Prostate gland (tissue), 2 donors: ENCODE measurements around the gene CHURC1. TPM values are rescaled to one million over a fixed set of nuclear protein-coding genes. Genes with fewer than 3 reads are reported as not detected.

Source experiments
- DNase-seq: peaks from one replicate; pipeline ENCODE4 v3.0.0-alpha.2; 2019; ENCODE audit warnings: low spot score
- H3K27ac ChIP-seq, 2 donors: fragments of 200-600 bp; sonication (generic); 2 replicates each; pipeline ENCODE4 v1.5.1; 2017 to 2019
- H3K27me3 ChIP-seq: fragments of 200-600 bp; sonication (generic); replicated peaks from 2 replicates; pipeline ENCODE4 v1.5.1; 2019; ENCODE audit not compliant: insufficient read depth
- H3K36me3 ChIP-seq, 2 donors: fragments of 200-600 bp; sonication (generic); 1 replicate in 1 of 2; 2 replicates in 1 of 2; pipeline versions ENCODE4 v1.5.1 to v1.8.1; 2017 to 2019
- H3K4me1 ChIP-seq: fragments of 200-600 bp; sonication (generic); replicated peaks from 2 replicates; pipeline ENCODE4 v1.5.1; 2019
- H3K4me3 ChIP-seq, 2 donors: fragments of 200-600 bp; sonication (generic); 2 replicates each; pipeline ENCODE4 v1.5.1; 2017 to 2019
- H3K9me3 ChIP-seq: fragments of 200-600 bp; sonication (generic); 2 replicates; pipeline ENCODE4 v1.5.1; 2017
- CTCF ChIP-seq, 4 experiments: fragments of 200-600 bp in 2 of 4; fragments of 450-650 bp in 2 of 4; sonication (generic) in 2 of 4; IDR thresholded peaks; 1 replicate in 3 of 4; 2 replicates in 1 of 4; pipeline ENCODE4 v1.5.1; 2016 to 2019; ENCODE audit warnings: antibody characterized with exemption in 4 of 4, mild to moderate bottlenecking in 2 of 4, moderate library complexity in 2 of 4
- POLR2A ChIP-seq: fragments of 450-650 bp; IDR thresholded peaks from one replicate; pipeline ENCODE4 v1.6.1; 2016; ENCODE audit warnings: antibody characterized with exemption, mild to moderate bottlenecking
- POLR2AphosphoS5 ChIP-seq: sonication (generic); formaldehyde crosslinking; IDR thresholded peaks from one replicate; pipeline ENCODE4 v1.6.1; 2017; ENCODE audit warnings: antibody characterized with exemption
- WGBS: methylation state at CpG from one replicate; pipeline ENCODE4 v1.1.5; 2018; 5-methylcytosine and 5-hydroxymethylcytosine counted together
- intact Hi-C: fragments of 100-400 bp; cut with DNase I; formaldehyde crosslinking; loops from one replicate; pipeline ENCODE4 v1.14.2; 2022
- small RNA-seq, 2 donors: library from RNA; depleted of rRNA; stranded (forward); fragments of <200 nt; gene quantifications; one replicate each; pipeline ENCODE3, GENCODE V24; 2016
- total RNA-seq, 2 donors: library from RNA; depleted of rRNA; stranded (reverse); fragments of >200 nt; gene quantifications; one replicate each; pipeline ENCODE4 v1.1.0, GENCODE V29; 2016

Gene CHURC1
- total RNA-seq, 2 donors from 2014 or later, result 47.8 to 49.2 TPM

GRCh38 chr14:64983439-64984310 is 69.4 kb downstream of the CHURC1 start:
- Histone ChIP-seq H3K36me3 (no peaks in the 10 kb centered on the region), H3K27ac (no peak overlapping the region), H3K4me3 (no peak overlapping the region), H3K4me1 (no peaks in the 10 kb centered on the region), H3K9me3 (no peaks in the 10 kb centered on the region), H3K27me3 (no peaks in the 10 kb centered on the region)
- TF ChIP-seq POLR2A (no peak), CTCF (IDR thresholded peaks at IDR 0.05) (peak in 3 of 4 experiments; percentile 44 to 72 (median 70)), POLR2AphosphoS5 (peak; percentile 20)
- DNase-seq, result peak; percentile 43
- 5% methylated on average over 15 of the region's 15 CpGs for WGBS
- intact Hi-C loops, result loop anchor here (5.0 kb wide), 1 partner anchor 161 kb away; no protein-coding TSS in a partner anchor

Small RNAs within 50 kb of the gene (small RNA-seq; reads per million reads assigned to genes)
- 0 reads per million in 2 donors for gene RPPH1-2P

Other genes with a start within 250 kb of the CHURC1 start
- gene PLEKHG3, start 210.0 kb upstream of the CHURC1 start, total RNA-seq, result 10 to 100 TPM; 57.8 to 69.7 TPM
- 1 to 10 TPM; 2.7 to 3.7 TPM for gene SPTB, start 34.5 kb upstream of the CHURC1 start, total RNA-seq
- 10 to 100 TPM; 18.9 to 55.0 TPM for gene GPX2, start 28.3 kb downstream of the CHURC1 start, total RNA-seq
- 10 to 100 TPM; 10.1 to 17.5 TPM for gene RAB15, start 57.9 kb downstream of the CHURC1 start, total RNA-seq
- gene FNTB, start 72.4 kb downstream of the CHURC1 start, total RNA-seq, result 10 to 100 TPM; 23.5 to 46.2 TPM
- 10 to 100 TPM; 73.2 to 79.0 TPM for gene MAX, start 188.1 kb downstream of the CHURC1 start, total RNA-seq